Ovary (tissue), 3 donors: ENCODE data around the gene BST1.

ENCODE experiments used
- EP300 ChIP-seq: sonication (generic); formaldehyde crosslinking; IDR thresholded peaks from one replicate; pipeline ENCODE4 v1.6.1; 2017; ENCODE audit warnings: antibody characterized with exemption
- POLR2A ChIP-seq: fragments of 450-650 bp; IDR thresholded peaks from one replicate; pipeline ENCODE4 v1.6.1; 2017; ENCODE audit warnings: antibody characterized with exemption, mild to moderate bottlenecking, moderate library complexity
- TF ChIP-seq, protein P1 (sequence below), 3 donors: fragments of 450-650 bp in 2 of 3; fragments of 200-600 bp in 1 of 3; IDR thresholded peaks; one replicate each; pipeline versions ENCODE4 v1.5.1 to v1.8.0; 2016 to 2022; ENCODE audit warnings: antibody characterized with exemption in 3 of 3, mild to moderate bottlenecking in 1 of 3
- donor health status: DM: no; HTN: no; CAD: no.

GRCh38 chr4:15668566-15669435 is 34.1 kb upstream of the BST1 start:
- TF ChIP-seq POLR2A, result no peak
- TF ChIP-seq, protein P1, sequence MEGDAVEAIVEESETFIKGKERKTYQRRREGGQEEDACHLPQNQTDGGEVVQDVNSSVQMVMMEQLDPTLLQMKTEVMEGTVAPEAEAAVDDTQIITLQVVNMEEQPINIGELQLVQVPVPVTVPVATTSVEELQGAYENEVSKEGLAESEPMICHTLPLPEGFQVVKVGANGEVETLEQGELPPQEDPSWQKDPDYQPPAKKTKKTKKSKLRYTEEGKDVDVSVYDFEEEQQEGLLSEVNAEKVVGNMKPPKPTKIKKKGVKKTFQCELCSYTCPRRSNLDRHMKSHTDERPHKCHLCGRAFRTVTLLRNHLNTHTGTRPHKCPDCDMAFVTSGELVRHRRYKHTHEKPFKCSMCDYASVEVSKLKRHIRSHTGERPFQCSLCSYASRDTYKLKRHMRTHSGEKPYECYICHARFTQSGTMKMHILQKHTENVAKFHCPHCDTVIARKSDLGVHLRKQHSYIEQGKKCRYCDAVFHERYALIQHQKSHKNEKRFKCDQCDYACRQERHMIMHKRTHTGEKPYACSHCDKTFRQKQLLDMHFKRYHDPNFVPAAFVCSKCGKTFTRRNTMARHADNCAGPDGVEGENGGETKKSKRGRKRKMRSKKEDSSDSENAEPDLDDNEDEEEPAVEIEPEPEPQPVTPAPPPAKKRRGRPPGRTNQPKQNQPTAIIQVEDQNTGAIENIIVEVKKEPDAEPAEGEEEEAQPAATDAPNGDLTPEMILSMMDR (IDR thresholded peaks at IDR 0.05), result no peak
- TF ChIP-seq EP300, result no peak
